IMR-90 (cell line): Measurements from ENCODE around the gene PSEN2. TPM values are rescaled to one million over a fixed set of nuclear protein-coding genes. Genes with fewer than 3 reads are reported as not detected.

Source experiments
- ATAC-seq: fragments of 200-7000 bp; cut with Tn5 transposase; 2 replicates; pipeline ENCODE4 v1.9.1; 2020; ENCODE audit warnings: low read depth, mild to moderate bottlenecking, moderate library complexity
- BruUV-seq: library from RNA; stranded (reverse); fragments of 400-500 nt; replicated peaks from 2 replicates; lab custom pipeline; 2021; lab: Mats Ljungman, UMichigan
- CTCF ChIA-PET: fragments of 300-600 bp; formaldehyde crosslinking; extraction: SDS; loops from one replicate; lab custom pipeline; 2021; ENCODE audit warnings: antibody characterized with exemption; lab: Yijun Ruan, JAX
- POLR2A ChIA-PET: fragments of 300-600 bp; sonication (Branson Sonifier 250); formaldehyde crosslinking; loops from one replicate; lab custom pipeline; 2022; ENCODE audit warnings: antibody characterized with exemption; ENCODE audit not compliant: unreplicated experiment; lab: Charles Lee
- DNase-seq: peaks from one replicate; pipeline ENCODE4 v3.0.0; 2013
- H2AFZ ChIP-seq: replicated peaks from 2 replicates; pipeline ENCODE3; 2013; ENCODE audit warnings: low read length, mild to moderate bottlenecking; ENCODE audit not compliant: poor library complexity
- H2AK5ac ChIP-seq: 2 replicates; pipeline ENCODE4 v1.6.1; 2013; ENCODE audit warnings: low read depth, low read length, inconsistent platforms
- H2AK9ac ChIP-seq: replicated peaks from 2 replicates; pipeline ENCODE3; 2013; ENCODE audit warnings: mild to moderate bottlenecking, low read depth, low read length, moderate library complexity; ENCODE audit not compliant: poor library complexity
- H2BK120ac ChIP-seq: 2 replicates; pipeline ENCODE4 v1.6.1; 2013; ENCODE audit warnings: low read depth, low read length, inconsistent platforms
- H2BK15ac ChIP-seq: 3 replicates; pipeline ENCODE4 v1.6.1; 2013; ENCODE audit warnings: low read depth, low read length, inconsistent platforms
- H2BK20ac ChIP-seq: 2 replicates; pipeline ENCODE4 v1.6.1; 2013; ENCODE audit warnings: low read depth, mild to moderate bottlenecking, inconsistent platforms, low read length, moderate library complexity
- H2BK5ac ChIP-seq: 2 replicates; pipeline ENCODE4 v1.6.1; 2013; ENCODE audit warnings: mild to moderate bottlenecking, low read depth, low read length, inconsistent platforms; ENCODE audit not compliant: poor library complexity, severe bottlenecking
- H3K14ac ChIP-seq: replicated peaks from 2 replicates; pipeline ENCODE4 v1.6.1; 2013; ENCODE audit warnings: low read depth, low read length, inconsistent platforms
- H3K18ac ChIP-seq: 2 replicates; pipeline ENCODE4 v1.6.1; 2013; ENCODE audit warnings: low read depth, low read length, control low read depth
- H3K23ac ChIP-seq: 2 replicates; pipeline ENCODE4 v1.6.1; 2013; ENCODE audit warnings: low read depth, low read length, inconsistent platforms
- H3K27ac ChIP-seq: 2 replicates; pipeline ENCODE4 v1.5.1; 2013; ENCODE audit warnings: mild to moderate bottlenecking, control low read depth, low read length; ENCODE audit not compliant: insufficient read depth
- H3K27me3 ChIP-seq: 2 replicates; pipeline ENCODE4 v1.6.1; 2013; ENCODE audit warnings: low read length; ENCODE audit not compliant: control insufficient read depth, insufficient read depth
- H3K36me3 ChIP-seq: 2 replicates; pipeline ENCODE4 v1.6.1; 2013; ENCODE audit warnings: low read length, mixed read lengths; ENCODE audit not compliant: control insufficient read depth, insufficient read depth
- H3K4ac ChIP-seq: 2 replicates; pipeline ENCODE4 v1.6.1; 2013; ENCODE audit warnings: low read depth, low read length, inconsistent platforms
- H3K4me1 ChIP-seq: 2 replicates; pipeline ENCODE4 v1.6.1; 2013; ENCODE audit warnings: low read length, mixed read lengths; ENCODE audit not compliant: control insufficient read depth, insufficient read depth
- H3K4me2 ChIP-seq: 2 replicates; pipeline ENCODE4 v1.6.1; 2013; ENCODE audit warnings: low read depth, mild to moderate bottlenecking, control low read depth, low read length, moderate library complexity
- H3K4me3 ChIP-seq: 2 replicates; pipeline ENCODE4 v1.5.1; 2013; ENCODE audit warnings: low read depth, mild to moderate bottlenecking, control low read depth, low read length, moderate library complexity; ENCODE audit not compliant: insufficient read depth
- H3K56ac ChIP-seq: 2 replicates; pipeline ENCODE4 v1.6.1; 2013; ENCODE audit warnings: low read length, inconsistent platforms; ENCODE audit not compliant: insufficient read depth; ENCODE audit errors: extremely low read depth
- H3K79me1 ChIP-seq, 2 experiments: 2 replicates each; pipeline ENCODE4 v1.6.1; 2013; ENCODE audit warnings: low read length in 2 of 2, inconsistent platforms in 1 of 2, low read depth in 1 of 2
- H3K9ac ChIP-seq: 2 replicates; pipeline ENCODE4 v1.6.1; 2013; ENCODE audit warnings: low read depth, low read length, control low read depth
- H3K9me1 ChIP-seq: 2 replicates; pipeline ENCODE4 v1.6.1; 2013; ENCODE audit warnings: low read length, inconsistent platforms; ENCODE audit not compliant: insufficient read depth
- H3K9me3 ChIP-seq: 2 replicates; pipeline ENCODE4 v1.6.1; 2013; ENCODE audit warnings: low read length; ENCODE audit not compliant: control insufficient read depth, insufficient read depth
- H4K20me1 ChIP-seq: 2 replicates; pipeline ENCODE4 v1.6.1; 2013; ENCODE audit warnings: low read length, inconsistent platforms; ENCODE audit not compliant: insufficient read depth
- H4K5ac ChIP-seq: 2 replicates; pipeline ENCODE4 v1.6.1; 2013; ENCODE audit warnings: mild to moderate bottlenecking, low read depth, low read length, control low read depth
- H4K8ac ChIP-seq, 2 experiments: 2 replicates each; pipeline ENCODE4 v1.6.1; 2013; ENCODE audit warnings: low read depth in 2 of 2, low read length in 2 of 2, control low read depth in 1 of 2, inconsistent platforms in 1 of 2
- H4K91ac ChIP-seq: 2 replicates; pipeline ENCODE4 v1.6.1; 2013; ENCODE audit warnings: low read depth, low read length, inconsistent platforms; ENCODE audit not compliant: insufficient read depth
- BHLHE40 ChIP-seq: fragments of 150-350 bp; IDR thresholded peaks from 2 replicates; pipeline ENCODE4 v1.6.1; 2016; ENCODE audit warnings: mild to moderate bottlenecking, low read depth, low read length
- CEBPB ChIP-seq: IDR thresholded peaks from 2 replicates; pipeline ENCODE4 v1.6.1; 2012; ENCODE audit warnings: low read depth, low read length, improper control_type of control experiment
- CHD1 ChIP-seq: IDR thresholded peaks from 2 replicates; pipeline ENCODE4 v1.6.1; 2012; ENCODE audit warnings: low read depth, low read length, improper control_type of control experiment
- CTCF ChIP-seq: conservative IDR thresholded peaks from 2 replicates; pipeline ENCODE4 v1.5.1; 2012; ENCODE audit warnings: mild to moderate bottlenecking, low read depth, low read length, improper control_type of control experiment
- FOS ChIP-seq: fragments of 150-350 bp; IDR thresholded peaks from 2 replicates; pipeline ENCODE4 v1.6.1; 2016; ENCODE audit warnings: low read depth, low read length
- MAFK ChIP-seq: IDR thresholded peaks from 2 replicates; pipeline ENCODE4 v1.6.1; 2012; ENCODE audit warnings: low read depth, low read length, improper control_type of control experiment
- MAZ ChIP-seq: IDR thresholded peaks from 2 replicates; pipeline ENCODE4 v1.6.1; 2012; ENCODE audit warnings: low read depth, mild to moderate bottlenecking, low read length, improper control_type of control experiment, moderate library complexity, borderline replicate concordance
- MXI1 ChIP-seq: IDR thresholded peaks from 2 replicates; pipeline ENCODE4 v1.6.1; 2012; ENCODE audit warnings: low read depth, mild to moderate bottlenecking, low read length, moderate library complexity, borderline replicate concordance
- NFE2L2 ChIP-seq: fragments of 150-350 bp; IDR thresholded peaks from 2 replicates; pipeline ENCODE4 v1.6.1; 2016; ENCODE audit warnings: low read depth, mild to moderate bottlenecking, low read length
- POLR2A ChIP-seq: IDR thresholded peaks from 2 replicates; pipeline ENCODE4 v1.6.1; 2012; ENCODE audit warnings: mild to moderate bottlenecking, low read depth, low read length
- RAD21 ChIP-seq: IDR thresholded peaks from 2 replicates; pipeline ENCODE4 v1.6.1; 2012; ENCODE audit warnings: low read length, improper control_type of control experiment
- RCOR1 ChIP-seq: IDR thresholded peaks from 2 replicates; pipeline ENCODE4 v1.6.1; 2012; ENCODE audit warnings: mild to moderate bottlenecking, low read length, improper control_type of control experiment; ENCODE audit not compliant: insufficient replicate concordance
- RFX5 ChIP-seq: IDR thresholded peaks from 2 replicates; pipeline ENCODE4 v1.8.0; 2012; ENCODE audit warnings: low read depth, mild to moderate bottlenecking, low read length, moderate library complexity
- SMC3 ChIP-seq: fragments of 150-350 bp; IDR thresholded peaks from 2 replicates; pipeline ENCODE4 v1.6.1; 2016; ENCODE audit warnings: low read depth, mild to moderate bottlenecking, antibody characterized with exemption, low read length, moderate library complexity
- USF2 ChIP-seq: fragments of 150-350 bp; IDR thresholded peaks from 2 replicates; pipeline ENCODE4 v1.6.1; 2017; ENCODE audit warnings: mild to moderate bottlenecking, antibody characterized with exemption, low read length, low read depth
- WGBS, 2 experiments: methylation state at CpG; one replicate each; pipeline versions ENCODE4 v1.1.5 to v1.1.7; 2013; ENCODE audit warnings: missing lambda C conversion rate in 2 of 2; ENCODE audit not compliant: insufficient read length in 1 of 2; ENCODE audit errors: extremely low coverage in 2 of 2; 5-methylcytosine and 5-hydroxymethylcytosine counted together
- dilution Hi-C: fragments of 300-500 bp; cut with HindIII; formaldehyde crosslinking; loops from one replicate; pipeline ENCODE4 v1.14.3; 2018; ENCODE audit warnings: low sequenced_read_pairs; ENCODE audit not compliant: unreplicated experiment
- in situ Hi-C: fragments of 300-500 bp; cut with MboI; formaldehyde crosslinking; loops from 3 replicates; pipeline ENCODE4 v1.14.3; 2019; ENCODE audit warnings: low sequenced_read_pairs, inconsistent platforms, mixed read lengths
- intact Hi-C: fragments of 100-400 bp; cut with micrococcal nuclease; formaldehyde crosslinking; loops from 2 replicates; pipeline ENCODE4 v1.10.0; 2022
- polyA plus RNA-seq, 3 experiments: library from polyadenylated mRNA; depleted of rRNA; stranded (reverse); fragments of >200 nt; gene quantifications; 2 replicates each; pipeline ENCODE4 v1.2.3, GENCODE V29; 2012; ENCODE audit warnings: low replicate concordance in 1 of 3
- total RNA-seq: library from RNA; depleted of rRNA; stranded (reverse); fragments of >200 nt; gene quantifications from 2 replicates; pipeline ENCODE4 v1.2.3, GENCODE V29; 2012
- TF ChIP-seq, protein P1 (sequence below): fragments of 150-350 bp; IDR thresholded peaks from 2 replicates; pipeline ENCODE4 v1.6.1; 2016; ENCODE audit warnings: low read depth, mild to moderate bottlenecking, low read length, moderate library complexity, borderline replicate concordance

PSEN2 gene
- total and polyA plus RNA-seq, 2 of the 4 experiments (the other 2 are of a cell fraction): 15.0 to 24.4 TPM

GRCh38 chr1:226832613-226833012 is 37.8 kb upstream of the PSEN2 start:
- POLR2A ChIA-PET: interaction anchor here (0.6 kb wide), 1 partner anchor 1258 kb away, joined by 3 read pairs; no protein-coding TSS in a partner anchor
- Histone ChIP-seq H2BK5ac (no peak overlapping the region), H2BK15ac (no peak overlapping the region), H3K4me2 (no peak overlapping the region), H4K20me1 (no peaks in the 10 kb centered on the region), H3K9me1 (no peaks in the 10 kb centered on the region), H3K23ac (no peak overlapping the region), H3K4me1 (peaks cover 2% of the 10 kb centered on the region), H2AFZ (no peak overlapping the region), H2AK5ac (no peak overlapping the region), H4K91ac (no peak overlapping the region), H3K36me3 (no peaks in the 10 kb centered on the region), H3K9me3 (no peaks in the 10 kb centered on the region; the same call in 1 of the 2 replicates), H2AK9ac (no peak overlapping the region), H4K8ac (no peak overlapping the region), H3K27me3 (peaks cover 4% of the 10 kb centered on the region), H2BK120ac (no peak overlapping the region), H3K18ac (no peak overlapping the region), H3K56ac (no peak overlapping the region), H2BK20ac (no peak overlapping the region), H3K79me1 (no peaks in the 10 kb centered on the region), H3K9ac (no peak overlapping the region), H3K4ac (no peak overlapping the region), H3K14ac (no peak overlapping the region), H3K27ac (no peak overlapping the region), H3K4me3 (no peak overlapping the region), H4K5ac (no peak overlapping the region)
- in situ Hi-C loops (loop anchor here (10.0 kb wide), 1 partner anchor 602 kb away; no protein-coding TSS in a partner anchor), intact Hi-C loops (no loop called here), dilution Hi-C loops (no loop called here)
- CTCF ChIA-PET: no interaction called here
- no peak for DNase-seq
- no peak for TF ChIP-seq FOS
- TF ChIP-seq, protein P1, sequence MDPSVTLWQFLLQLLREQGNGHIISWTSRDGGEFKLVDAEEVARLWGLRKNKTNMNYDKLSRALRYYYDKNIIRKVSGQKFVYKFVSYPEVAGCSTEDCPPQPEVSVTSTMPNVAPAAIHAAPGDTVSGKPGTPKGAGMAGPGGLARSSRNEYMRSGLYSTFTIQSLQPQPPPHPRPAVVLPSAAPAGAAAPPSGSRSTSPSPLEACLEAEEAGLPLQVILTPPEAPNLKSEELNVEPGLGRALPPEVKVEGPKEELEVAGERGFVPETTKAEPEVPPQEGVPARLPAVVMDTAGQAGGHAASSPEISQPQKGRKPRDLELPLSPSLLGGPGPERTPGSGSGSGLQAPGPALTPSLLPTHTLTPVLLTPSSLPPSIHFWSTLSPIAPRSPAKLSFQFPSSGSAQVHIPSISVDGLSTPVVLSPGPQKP: no peak
- TF ChIP-seq BHLHE40: no peak
- TF ChIP-seq CHD1: no peak
- no peak for TF ChIP-seq SMC3
- no peak for TF ChIP-seq RAD21
- TF ChIP-seq POLR2A: no peak
- TF ChIP-seq NFE2L2: no peak
- TF ChIP-seq MAZ: no peak
- no peak for TF ChIP-seq CTCF
- TF ChIP-seq USF2: no peak
- no peak for TF ChIP-seq MAFK
- TF ChIP-seq MXI1: no peak
- no peak for TF ChIP-seq RCOR1
- no peak for TF ChIP-seq RFX5
- no peak for TF ChIP-seq CEBPB
- 82% methylated on average over 5 of the region's 9 CpGs; no CpG with 5 or more reads in 1 of the 2 experiments for WGBS, 2 experiments
- no peak for ATAC-seq
- BruUV-seq: no TSS peak
